Stimulated activated CD8-positive, alpha-beta memory T cell treated with anti-CD3 and anti-CD28 coated beads, Interleukin-4, amount 100 ng/mL, for 48 hours (primary cell): ENCODE results near the gene AP1S3.

Experiments used
- DNase-seq: peaks from one replicate; pipeline ENCODE4 v3.0.0-alpha.2; 2020

AP1S3 gene

DNA sequence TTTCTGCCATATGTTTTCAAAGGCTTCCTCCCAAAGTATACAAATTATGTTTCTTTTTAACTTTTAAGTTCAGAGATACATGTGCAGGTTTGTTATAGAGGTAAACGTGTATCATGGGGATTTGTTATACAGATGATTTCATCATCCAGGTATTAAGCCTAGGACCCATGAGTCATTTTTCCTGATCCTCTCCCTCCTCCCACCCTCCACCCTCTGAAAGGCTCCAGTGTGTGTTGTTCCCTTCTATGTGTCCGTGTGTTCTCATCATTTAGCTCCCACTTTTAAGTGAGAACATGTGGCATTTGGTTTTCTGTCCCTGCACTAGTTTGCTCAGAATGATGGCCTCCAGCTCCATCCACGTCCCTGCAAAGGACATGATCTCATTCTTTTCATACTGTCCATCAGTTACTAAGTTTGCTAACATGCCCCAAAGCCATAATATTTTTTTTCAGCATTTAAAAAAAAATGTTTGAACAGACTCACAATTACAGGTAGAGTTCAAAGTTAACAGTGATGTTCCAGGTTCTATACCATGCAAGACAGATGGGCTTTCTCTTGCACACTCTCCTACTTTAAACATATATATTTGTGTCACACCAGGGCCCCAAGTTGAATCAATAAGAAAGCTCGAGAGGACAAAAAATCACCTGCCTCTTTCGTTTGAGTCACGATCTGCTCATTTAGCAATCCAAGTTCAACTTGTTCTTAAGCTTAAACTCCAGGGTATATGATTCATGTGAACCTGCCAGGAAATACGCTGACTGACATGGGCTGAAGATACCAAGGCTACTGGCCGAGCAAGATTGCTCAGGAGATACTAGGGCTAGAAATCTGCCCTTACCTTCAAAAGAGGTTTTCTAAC lies 77.6 kb downstream of the AP1S3 start:
- no peak for DNase-seq

DNA sequence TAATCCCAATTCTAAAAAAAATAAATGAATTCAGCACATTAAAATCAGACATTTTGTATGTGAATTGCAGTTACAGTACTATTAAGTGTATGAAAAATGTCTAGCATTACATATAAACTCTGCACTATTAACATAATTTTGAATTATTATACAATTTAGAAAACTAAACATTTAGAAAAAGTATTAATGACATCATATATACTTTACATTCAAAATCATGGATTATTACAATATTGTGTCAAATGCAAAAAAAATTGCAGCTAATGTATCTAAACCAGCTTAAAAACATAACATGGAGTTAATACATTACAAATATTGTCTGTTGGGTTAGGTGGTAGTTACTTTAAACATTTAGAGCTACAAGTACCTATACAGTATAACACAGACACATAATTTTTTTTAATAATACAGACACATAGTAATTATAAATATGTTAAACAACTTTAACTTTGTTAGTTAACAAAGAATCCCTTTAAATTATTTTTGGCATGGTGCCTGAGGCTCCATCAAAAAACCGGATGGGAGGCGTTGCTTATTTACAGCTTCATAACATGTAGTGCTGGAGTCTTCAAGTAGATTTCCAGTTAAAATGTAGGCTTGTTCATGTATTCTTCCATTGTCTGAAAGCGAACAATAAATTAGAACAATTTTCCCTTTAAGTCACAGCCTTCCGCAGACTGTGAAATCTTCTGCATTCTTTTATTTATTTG lies 79.1 kb downstream of the AP1S3 start:
- no peak for DNase-seq

DNA sequence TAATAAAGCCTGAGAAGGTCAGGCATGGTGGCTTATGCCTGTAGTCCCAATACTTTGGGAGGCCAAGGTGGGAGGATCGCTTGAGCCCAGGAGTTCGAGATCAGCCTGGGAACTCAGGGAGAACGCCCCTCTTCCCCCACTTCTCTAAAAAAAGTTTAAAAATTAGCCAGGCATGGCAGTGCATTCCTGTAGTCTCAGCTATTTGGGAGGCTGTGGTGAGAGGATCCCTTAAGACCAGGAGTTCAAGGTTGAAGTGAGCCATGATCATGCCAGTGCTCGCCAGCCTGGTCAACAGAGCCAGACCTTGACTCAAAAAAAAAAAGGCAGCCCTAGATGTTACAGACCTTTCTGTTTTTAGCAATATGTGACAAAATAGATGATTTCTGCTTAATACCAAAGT lies 83.4 kb downstream of the AP1S3 start:
- DNase-seq = no peak

DNA sequence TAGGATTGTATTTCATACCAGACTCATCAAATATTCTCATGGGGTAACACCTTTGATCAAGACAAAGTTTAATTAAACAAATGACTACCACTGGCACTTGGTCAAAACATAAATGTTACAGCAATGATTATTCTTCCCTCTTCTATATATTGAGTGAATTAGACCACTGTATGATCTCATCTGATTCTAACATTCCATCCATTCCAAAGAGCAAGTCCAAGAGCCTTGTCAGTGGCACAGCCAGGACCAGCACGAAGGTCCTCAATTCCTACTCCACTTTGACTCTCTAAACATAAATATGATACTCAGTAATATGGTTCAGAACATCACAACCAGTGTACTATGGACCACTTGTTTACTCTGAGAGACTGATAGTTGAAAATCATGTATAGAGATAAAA lies 86.4 kb downstream of the AP1S3 start:
- DNase-seq = no peak

DNA sequence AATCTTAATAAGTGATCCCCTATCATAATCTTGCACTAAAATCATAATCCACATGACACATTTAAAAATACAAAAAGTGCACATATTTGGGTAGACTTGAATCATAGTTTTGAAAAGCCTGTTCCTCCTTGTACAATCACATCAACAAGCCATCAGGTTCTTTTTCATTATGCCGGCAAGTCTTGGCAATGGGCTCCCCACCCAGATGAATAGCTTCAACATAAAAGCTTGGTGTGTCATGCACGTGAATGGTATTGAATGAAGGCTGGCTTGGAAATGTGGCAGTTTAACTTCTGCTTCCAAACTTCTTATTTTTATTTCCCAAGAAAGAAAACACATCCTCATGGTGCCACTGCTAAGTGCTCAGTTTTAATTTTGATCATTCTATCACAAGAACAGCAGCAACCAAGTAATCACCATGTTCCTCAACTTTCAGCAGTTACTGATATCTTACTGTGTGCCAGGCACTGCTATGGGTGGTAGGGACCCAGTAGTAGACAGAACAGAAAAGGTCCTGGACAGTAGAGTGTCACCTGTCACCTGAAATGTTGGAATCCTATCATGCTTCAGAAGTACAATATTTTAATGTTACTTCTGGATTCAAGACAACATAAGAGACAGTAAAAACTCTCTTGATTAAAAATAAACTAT lies 89.9 kb downstream of the AP1S3 start:
- DNase-seq = no peak

DNA sequence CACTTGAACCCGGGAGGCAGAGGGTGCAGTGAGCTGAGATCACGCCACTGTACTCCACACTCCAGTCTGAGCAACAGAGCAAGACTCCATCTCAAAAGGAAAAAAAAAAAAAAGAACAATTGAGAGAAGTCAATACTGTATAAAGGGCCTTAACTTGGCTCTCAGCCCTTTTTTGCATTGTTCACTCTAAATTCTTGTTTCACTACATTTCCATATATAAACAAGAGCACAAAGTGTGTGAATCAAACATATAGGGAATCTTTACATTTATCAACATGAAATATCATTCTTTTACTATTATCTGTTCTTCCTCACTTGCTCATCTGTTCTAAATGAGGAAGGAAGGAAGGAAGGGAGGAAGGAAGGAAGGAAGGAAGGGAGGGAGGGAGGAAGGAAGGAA lies 90.8 kb downstream of the AP1S3 start:
- DNase-seq = no peak

DNA sequence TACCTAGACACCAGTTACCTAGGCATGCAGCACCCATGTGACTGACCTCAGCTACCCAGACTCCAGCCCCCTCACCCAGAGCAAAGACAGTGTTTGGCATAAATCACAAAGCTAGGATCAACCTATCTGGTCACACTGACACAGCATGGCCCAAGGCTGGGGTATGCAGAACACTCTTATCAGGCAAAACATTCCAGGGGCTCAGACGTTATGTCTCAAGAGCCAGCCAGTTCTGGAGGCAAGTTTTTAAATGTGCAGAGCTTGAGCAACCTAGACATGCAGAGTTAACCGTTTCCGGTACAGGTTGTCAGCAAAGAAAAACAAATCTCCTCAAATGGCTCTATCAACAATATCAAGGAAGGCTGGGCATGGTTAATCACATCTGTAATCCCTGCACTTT lies 92.8 kb downstream of the AP1S3 start:
- no peak for DNase-seq

DNA sequence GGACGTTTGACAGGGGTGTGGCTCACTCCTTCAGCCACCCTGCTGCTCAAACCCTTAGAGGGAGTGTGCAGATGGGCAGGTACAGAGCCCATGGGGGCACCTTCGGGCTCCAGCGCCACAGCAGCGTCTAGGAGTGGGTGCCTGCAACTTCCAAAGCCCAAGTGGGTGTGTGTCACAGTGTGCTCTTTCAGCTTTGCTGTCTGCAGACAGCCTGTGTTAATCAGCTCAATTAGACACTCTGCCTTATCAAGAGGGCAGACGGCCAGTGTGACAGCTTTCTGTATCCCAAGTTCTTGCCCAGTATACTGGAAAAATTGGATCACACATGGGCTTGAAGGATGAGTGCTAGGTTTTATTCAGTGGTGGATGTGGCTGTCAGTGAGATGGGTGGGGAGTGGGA lies 96.7 kb downstream of the AP1S3 start:
- DNase-seq = no peak

DNA sequence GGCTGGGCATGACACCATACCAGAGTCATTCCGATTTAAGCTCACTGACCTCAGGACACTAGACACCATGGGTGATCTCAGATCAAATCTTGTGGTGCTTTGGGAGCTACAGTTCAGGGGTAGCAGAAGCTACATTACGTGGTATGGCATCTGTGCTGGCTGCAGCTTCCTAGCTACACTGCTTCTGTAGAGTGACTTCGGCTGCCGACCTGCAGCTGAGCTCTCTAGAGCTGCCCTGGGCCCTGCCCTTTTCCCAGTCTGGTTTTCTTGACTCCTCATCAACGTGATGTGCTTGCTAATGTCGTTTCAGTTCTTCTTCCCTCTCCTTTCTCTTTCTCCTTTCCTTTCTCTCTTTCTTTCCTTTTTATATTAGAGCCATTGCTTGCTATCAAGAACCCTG lies 100.2 kb downstream of the AP1S3 start:
- DNase-seq = no peak

DNA sequence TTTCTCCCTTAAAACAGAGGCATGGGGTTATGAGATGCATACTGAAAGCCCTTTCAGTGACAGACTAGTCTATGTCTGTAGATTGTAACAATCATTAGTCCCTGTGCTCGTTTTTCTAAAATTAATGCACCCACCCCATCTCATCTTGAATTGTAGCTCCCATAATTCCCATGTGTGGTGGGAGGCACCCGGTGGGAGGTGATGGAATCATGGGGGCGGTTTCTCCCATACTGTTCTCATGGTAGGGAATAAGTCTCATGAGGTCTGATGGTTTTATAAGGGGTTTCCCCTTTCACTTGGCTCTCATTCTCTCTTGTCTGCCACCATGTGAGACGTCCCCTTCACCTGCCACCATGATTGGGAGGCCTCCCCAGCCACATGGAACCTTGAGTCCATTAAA lies 100.9 kb downstream of the AP1S3 start:
- no peak for DNase-seq

DNA sequence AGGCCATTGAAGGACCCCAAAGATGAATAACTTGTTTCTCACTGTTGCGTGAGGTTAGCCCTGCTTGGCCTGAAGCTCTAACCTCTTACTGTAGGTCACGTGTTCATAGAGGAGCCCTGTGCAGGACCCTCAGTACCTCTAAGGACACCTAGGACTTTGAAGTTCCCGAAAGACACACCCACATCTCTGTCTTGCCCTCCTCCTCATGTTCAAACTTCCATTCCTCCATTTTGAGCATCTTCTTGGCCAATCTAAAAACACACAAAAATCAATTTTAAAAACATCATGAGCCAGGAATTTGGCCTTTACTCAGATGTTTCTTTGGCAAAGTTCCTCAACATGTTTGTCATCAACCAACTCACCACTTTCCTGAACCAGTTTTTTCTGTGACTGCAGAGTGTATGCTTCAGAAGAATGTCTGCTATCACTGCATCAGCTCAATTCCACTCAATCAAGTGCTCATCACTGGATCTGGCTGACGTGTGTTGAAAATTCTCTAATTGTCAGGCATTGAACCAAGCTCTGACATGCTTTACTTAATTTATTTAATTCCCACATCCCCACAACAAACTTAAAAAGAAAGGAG lies 101.6 kb downstream of the AP1S3 start:
- no peak for DNase-seq

DNA sequence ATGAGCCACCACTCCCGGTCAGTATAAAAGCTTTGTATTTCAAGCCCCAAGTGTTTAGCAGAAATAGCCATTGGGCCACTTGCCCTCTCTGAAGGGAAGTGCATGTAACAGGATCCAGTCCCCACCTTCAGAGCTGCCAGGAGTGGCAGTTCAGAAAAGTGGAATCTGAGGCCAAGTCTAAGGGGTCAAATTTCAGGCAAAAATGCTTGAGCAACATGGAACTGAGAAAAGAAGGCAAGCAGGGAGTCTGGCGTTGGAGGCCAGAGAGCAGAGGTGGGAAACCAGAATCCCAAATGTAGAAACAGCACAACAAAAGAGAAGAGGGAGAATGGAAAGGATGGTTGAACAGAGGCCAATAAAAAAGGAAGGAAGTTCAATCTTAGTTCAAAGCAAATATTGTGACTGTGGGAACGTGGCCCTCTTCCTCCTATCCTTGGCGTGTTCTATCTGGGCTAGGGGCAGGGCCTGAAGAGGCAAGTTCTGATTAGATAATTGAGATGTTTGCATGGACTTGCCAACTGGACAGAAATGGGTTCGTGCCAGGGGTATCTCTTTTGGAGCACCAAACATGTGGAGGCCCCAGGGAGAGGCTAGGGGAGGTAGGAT lies 102.2 kb downstream of the AP1S3 start:
- DNase-seq = no peak

DNA sequence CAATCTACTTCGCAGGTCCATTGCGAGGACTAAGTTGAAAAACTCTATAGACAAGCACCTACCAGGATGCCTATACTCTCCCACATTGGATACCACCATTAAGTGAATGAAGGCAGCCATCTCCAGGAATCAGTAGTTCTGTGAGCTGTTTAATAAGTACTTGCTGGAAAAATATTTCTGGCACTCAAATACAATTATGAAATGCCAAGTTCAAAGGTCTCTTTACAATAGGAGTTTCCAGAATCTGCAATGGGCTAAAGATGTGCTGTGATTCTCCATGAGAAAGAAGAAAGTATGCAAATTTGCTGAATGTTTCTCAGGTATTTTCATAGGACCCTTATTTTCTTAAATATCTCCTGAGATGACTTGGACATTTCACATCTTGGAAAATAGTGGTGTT lies 103.0 kb downstream of the AP1S3 start:
- DNase-seq = no peak

DNA sequence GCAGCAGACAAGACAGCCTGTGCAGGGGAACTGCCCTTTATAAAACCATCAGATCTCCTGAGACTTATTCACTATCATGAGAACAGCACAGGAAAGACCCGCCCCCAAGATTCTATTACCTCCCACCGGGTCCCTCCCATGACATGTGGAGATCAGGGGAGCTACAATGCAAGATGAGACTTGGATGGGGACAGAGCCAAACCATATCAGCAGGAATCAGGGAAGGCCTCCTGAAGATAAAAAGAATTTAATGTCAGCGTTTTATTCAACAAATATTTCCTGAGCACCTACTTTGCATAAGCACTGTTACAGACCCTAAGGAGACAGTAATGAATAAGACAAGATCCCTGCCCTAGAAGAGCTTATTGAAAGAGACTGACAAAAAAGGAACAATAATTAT lies 105.0 kb downstream of the AP1S3 start:
- DNase-seq = no peak

DNA sequence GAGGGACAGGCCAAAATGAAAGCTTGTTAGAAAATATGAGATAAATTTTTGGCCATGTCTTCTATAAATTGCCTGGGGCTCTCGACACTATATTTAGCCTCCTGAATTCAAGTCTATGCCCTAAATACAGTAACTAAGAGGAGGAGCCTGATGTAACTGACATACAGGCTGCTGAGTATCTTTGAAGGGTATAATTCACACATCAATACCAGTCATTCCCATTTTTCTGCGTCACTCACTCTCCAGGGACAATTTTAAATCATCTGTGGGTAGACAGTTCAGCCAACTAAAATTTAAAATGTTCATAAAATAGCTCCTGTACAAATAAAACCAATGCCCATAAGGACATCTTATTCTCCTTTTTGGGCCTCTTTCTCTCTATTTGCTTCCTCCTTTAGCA lies 105.9 kb downstream of the AP1S3 start:
- DNase-seq = no peak

DNA sequence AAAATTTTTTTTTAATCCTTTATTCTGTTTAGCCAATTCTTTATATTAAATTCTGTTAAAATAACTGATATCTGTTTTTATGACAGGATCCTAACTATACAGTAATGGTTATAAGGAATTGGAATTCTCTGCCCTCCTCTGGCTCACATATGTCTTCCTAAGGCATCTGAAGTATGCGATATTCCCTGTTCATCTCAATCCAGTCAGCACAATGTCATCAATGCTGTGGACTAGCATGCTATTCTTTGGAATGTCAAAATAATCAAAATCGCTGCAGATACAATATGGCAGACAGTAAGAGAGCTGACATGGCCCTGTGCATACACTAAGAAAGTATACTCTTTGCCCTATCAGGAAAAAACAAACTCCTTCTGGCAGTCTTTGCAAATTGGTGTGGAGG lies 107.6 kb downstream of the AP1S3 start:
- no peak for DNase-seq

DNA sequence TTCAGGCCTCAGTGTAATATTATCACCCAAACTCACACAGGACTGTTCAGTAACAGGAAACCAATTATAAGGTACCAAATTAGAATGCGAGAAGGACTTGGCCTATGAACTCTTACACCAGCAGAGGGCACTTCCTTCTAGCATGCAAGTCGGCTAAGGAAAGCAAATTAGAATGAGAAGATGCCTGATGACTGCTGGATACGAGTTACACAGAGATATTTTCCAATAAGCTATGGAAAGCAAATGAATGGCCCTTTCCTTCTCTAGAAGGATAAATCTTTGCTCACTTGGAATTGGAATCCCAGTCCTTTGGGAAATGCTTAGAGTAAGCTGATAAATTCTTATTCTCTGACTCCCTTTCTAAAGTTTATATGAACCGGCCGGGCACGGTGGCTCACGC lies 109.8 kb downstream of the AP1S3 start:
- no peak for DNase-seq

DNA sequence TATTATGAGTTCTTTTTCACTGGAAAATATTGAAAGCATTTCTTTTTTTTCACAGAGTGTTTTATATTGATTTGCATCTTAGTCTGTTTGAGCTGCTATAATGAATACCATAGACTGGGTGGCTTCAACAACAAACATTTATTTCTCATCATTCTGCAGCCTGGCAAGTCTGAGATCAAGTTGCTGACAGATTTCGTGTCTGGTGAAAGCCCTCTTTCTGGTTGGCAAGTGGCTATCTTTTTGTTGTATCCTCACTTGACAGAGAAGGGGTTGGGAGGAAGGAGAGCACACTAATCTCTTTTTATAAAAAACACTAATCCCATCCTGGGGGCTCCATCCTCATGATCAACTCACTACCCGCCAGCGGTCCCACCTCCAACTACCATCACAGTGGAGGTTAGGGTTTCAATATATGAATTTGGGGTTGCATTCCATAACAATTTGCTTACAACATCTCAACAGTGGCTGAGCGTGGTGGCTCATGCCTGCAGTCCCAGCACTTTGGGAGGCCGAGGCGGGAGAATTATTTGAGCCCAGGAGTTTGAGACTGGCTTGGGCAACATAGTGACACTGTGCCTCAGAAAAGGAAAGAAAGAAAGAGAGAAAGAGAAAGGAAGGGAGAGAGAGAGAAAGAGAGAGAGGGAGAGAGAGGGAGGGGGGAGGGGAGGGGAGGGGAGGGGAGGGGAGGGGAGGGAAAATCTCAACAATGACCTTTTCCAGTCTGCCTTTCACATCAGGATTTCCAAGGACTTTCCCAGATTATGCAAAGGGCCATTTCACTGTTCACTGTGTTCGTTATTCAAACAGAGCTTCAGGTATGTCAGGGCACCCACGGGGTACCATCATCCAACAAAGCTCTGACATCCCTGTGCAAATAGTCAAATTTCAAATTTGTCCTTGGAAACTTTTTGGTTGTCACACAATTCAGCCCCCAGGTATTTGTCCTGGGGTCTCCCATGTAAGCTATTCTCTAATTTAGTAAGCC lies 111.1 kb downstream of the AP1S3 start:
- no peak for DNase-seq

DNA sequence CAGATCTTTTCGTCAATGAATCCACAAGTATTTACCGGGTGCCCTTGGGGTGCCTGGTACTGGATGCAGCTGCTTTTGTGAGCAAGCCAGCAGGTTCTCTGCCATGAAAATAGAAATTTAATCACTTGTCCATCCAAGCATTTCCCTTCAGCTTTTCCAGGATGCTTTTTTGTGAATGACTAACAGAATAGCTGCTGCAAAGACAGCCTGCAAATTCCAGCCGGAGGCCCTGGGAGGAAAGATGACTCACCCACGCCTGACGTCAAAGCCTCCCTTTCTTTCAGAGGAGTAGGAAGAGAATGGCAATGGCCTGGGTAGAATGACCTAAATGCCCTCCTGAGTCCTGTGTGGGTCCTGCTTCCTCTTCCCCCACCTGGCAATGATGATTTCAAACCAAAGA lies 111.9 kb downstream of the AP1S3 start:
- no peak for DNase-seq

DNA sequence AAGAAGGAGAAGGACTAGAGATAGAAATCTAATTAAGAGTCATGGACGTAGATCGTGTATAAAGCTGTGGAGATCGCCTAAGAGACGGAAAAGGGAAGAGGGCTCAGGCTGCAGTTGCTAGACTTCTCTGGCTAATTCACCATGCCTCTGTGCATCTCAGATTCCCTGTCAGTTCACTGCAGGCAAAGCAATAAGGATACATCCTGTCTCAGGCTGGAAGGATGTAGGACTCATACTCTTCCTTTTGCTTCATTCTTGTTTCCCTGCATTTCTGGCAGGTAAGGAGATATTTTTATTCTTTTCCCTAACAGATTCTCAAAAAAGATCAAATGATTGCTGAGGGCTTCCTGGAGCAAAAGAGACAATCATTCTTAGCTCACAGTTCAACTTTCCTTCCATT lies 112.5 kb downstream of the AP1S3 start:
- no peak for DNase-seq

DNA sequence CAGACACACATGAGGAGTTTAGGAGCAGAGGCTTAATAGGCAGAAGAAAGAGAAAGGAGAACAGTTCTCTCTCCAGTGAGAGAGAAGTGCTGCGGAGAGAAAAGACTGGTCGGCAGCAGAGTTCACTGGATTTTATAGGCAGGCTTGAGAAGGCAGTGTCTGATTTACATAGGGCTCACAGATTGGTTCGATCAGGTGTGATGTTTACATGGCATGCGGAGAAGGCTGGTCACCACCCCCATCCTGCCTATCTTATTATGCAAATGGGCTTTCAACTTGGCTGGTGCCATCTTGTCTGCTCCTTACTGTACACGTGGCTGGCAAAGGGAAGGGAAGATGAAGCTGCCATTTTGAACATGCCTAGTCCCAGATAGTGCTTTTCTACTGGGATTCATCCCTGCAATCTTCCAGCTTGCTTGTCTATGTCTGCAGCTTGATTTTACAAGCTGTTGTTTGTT lies 113.4 kb downstream of the AP1S3 start:
- DNase-seq = no peak

DNA sequence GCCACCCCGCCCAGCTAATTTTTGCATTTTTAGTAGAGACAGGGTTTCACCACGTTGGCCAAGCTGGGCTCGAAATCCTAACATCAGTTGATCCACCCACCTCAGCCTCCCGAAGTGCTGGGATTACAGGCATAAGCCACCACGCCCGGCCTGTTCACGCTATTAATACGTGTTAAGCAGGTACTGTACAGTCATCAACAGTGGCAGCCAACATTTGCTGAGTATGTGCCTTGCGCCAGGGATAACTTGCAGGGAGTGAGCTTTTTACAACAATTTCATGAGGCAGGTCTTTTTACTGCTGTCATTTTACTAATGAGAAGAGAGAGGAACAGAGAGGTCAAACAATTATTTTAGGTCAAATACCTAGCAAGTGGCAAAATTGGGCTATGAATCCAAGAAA lies 115.2 kb downstream of the AP1S3 start:
- DNase-seq = no peak
